ENCODE results near the gene DCHS2.

The DCHS2 gene

DNA sequence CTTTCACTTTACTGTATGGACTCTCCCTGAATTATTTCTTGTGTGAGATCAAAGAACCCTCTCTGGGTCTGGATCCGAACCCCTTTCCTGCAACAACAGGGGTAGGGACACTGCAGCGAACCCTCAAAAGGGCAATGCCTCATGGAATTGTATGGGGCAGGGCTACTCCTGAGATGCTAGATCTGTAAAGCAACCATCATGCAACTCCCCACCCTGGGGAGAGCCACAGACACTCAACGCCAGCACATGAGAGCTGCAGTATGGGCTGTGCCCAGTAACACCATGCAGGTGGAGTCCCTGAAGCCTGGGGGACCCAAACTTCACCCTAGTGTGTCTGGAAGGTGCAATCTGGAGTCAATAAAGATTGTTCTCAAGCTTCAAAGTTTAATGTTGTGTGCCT, 304.7 kb downstream of the DCHS2 start:
- in situ Hi-C loops (cut with HindIII; ENCODE audit: low pct_unique_long_range_greater_than_20kb, low sequenced_read_pairs) = no loop called here
- no peak for TF ChIP-seq JUND (IDR thresholded peaks at IDR 0.05; ENCODE audit: low read depth)
- no peak for DNase-seq (ENCODE audit: low read depth in 1 of 2, low spot score in 1 of 2)

DNA sequence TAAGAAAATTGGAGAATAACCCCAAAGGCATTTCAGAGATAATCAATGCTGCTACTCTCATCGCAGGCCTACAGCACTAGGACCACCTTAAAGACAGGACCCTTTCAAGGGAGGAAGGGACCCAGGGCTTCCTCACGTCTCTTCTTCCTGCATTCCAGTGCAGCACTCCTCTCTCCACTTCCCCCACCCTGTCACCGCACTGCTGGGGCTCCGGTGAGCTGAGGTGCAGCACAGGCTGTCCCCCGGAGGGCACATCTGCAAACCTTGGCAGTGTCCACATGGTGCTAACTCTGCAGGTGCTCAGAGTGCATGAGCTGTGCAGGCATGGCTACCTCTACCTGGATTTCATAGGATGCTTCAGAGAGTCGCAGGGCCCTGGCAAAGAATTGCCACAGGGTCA, 305.6 kb downstream of the DCHS2 start:
- in situ Hi-C loops (cut with HindIII; ENCODE audit: low pct_unique_long_range_greater_than_20kb, low sequenced_read_pairs) = no loop called here

DNA sequence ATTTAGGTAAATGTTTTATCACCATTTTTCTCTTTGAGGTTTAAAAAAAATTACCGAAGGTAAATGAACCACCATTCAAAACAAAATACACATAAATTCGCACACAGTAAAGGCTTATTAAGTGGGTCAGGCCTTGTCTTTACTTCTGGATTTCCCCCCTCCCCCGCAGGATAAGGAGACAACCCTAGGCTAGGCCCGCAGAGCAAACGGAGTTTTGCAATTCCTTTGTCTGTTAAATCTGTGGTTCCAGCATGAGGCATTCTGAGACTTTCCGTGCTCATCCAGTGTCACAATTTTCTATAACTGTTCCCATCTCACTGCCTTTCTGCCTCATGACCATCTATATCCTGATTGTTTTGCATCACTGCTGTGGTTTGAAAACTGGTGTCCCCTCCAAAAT, 307.4 kb downstream of the DCHS2 start:
- no peak for DNase-seq (ENCODE audit: low read depth in 1 of 2, low spot score in 1 of 2)
- in situ Hi-C loops (cut with HindIII; ENCODE audit: low pct_unique_long_range_greater_than_20kb, low sequenced_read_pairs) = no loop called here
- no peak for TF ChIP-seq JUND (IDR thresholded peaks at IDR 0.05; ENCODE audit: low read depth)

More for the DNA sequence above, 305.6 kb downstream of the DCHS2 start:
- no peak for DNase-seq (ENCODE audit: low read depth in 1 of 2, low spot score in 1 of 2)
- TF ChIP-seq JUND (IDR thresholded peaks at IDR 0.05; ENCODE audit: low read depth) = no peak

- in situ Hi-C loops (cut with HindIII; ENCODE audit: low pct_unique_long_range_greater_than_20kb, low sequenced_read_pairs) = no loop called here
- TF ChIP-seq JUND (IDR thresholded peaks at IDR 0.05; ENCODE audit: low read depth) = no peak
- no peak for DNase-seq (ENCODE audit: low read depth in 1 of 2, low spot score in 1 of 2)
Observed at GRCh38 chr4:154183264-154183663, 308.3 kb downstream of the DCHS2 start.

All from T47D (cell line).